Right forelimb (tissue), 1 donor: Measurements from ENCODE around the gene ZNF513.
"Not testable (repeated sequence)": the region's sequence is repeated elsewhere in the genome, so short reads cannot be mapped to it uniquely, and the experiment has no call there.

ENCODE experiments used
- DNase-seq: peaks from one replicate; pipeline ENCODE4 v3.0.0-alpha.2; 2018

The ZNF513 gene

GRCh38 chr2:27353762-27354596, 26.6 kb downstream of the ZNF513 start:
- no peak for DNase-seq

- not testable (repeated sequence) for DNase-seq
Observed at GRCh38 chr2:27353386-27353761, 27.2 kb downstream of the ZNF513 start.

GRCh38 chr2:27351802-27352598, 28.5 kb downstream of the ZNF513 start:
- DNase-seq: no peak

GRCh38 chr2:27350106-27350693, 30.3 kb downstream of the ZNF513 start:
- no peak for DNase-seq

GRCh38 chr2:27347641-27348040, 32.9 kb downstream of the ZNF513 start:
- no peak for DNase-seq

GRCh38 chr2:27336173-27336572, 44.4 kb downstream of the ZNF513 start:
- DNase-seq: no peak

- no peak for DNase-seq
Observed at GRCh38 chr2:27335311-27335710, 45.2 kb downstream of the ZNF513 start.
